HG02678 (cell line): ENCODE results near the gene VWA8.
"Not testable (repeated sequence)": the region's sequence is repeated elsewhere in the genome, so short reads cannot be mapped to it uniquely, and the experiment has no call there.

Experiments used
- ATAC-seq: cut with Tn5 transposase; IDR thresholded peaks from one replicate; pipeline ENCODE4 v1.9.1; 2021; ENCODE audit warnings: mild to moderate bottlenecking, moderate library complexity; ENCODE audit not compliant: unreplicated experiment

VWA8 gene

DNA sequence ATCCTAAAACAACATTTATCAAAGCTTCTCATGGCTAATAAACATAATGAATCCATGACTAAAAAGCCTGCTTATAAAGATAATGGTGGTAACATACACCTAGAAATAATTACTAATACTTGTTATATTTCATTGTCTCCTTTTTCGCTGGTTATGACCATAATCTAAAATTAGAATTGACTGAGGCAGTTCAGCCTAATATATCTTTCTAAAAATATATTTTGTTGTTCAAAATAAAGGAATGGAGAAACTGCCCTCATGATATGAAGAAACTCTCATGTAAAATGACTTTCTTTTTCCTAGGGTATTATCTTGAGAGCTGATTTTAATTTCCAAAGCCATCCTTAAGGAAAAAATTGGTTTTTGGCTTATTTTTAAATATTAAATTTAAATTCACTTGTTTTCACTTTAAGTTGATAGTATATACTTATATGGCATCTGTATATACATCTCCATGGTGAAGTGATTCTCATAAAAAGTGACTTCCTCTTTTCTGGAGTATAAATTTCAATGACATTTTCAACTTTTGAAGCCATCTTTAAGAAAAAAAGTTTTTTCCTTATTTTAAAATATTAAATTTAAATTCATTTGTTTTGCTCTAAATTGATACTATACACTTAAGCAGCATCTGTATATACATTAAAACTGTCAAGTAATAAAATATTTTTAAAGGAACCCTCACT, 204.6 kb downstream of the VWA8 start:
- ATAC-seq = no peak

DNA sequence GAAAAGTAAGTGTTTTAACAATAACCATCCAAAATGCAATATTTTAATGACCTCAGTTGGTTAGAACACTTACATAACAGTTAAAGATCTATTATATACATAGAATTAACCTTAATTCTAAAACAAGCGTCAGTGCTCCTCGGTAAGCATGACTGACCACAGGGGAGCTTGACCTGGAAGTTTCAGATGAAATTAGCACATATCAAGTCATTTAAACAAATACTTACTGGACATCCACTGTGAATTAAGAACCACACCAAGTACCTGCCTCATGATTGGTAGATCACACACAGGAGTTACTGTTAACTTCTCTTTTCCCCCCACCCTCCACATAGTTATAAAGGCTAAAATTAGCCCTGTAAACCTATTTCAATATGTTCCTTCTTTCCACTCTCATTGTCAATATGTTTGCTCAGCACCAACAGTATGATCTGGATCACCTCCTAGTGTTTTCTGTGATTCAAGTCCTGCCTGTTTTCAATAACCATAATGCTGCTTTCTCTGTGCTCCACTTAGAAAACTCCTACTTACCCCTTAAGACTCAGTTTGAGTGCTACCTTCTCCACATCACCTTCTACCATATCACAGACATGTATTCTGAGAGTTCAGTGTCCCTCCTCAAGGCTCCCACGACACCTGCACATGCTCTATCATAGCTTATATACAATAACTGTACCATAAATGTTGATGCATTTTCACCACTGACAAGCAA, 209.0 kb downstream of the VWA8 start:
- ATAC-seq = no peak

DNA sequence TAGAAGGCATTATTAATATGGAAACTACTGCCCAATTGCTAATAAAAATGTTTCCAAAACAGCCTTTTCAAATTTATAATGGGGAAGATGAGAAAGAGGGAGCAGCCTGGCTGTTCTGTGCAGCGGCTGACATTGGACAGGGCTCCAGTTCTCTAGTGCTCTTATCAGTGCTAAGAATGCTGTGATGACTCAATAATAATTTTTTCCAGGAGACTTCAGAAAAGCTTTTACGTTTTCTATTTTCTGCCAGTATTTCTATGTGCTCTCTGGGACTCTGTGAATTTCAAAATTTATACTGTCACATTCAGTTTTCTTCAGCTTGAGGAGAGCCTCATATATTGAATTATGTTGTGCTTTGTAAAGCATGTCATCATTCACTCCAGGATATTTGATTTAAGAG, 209.6 kb downstream of the VWA8 start:
- no peak for ATAC-seq

DNA sequence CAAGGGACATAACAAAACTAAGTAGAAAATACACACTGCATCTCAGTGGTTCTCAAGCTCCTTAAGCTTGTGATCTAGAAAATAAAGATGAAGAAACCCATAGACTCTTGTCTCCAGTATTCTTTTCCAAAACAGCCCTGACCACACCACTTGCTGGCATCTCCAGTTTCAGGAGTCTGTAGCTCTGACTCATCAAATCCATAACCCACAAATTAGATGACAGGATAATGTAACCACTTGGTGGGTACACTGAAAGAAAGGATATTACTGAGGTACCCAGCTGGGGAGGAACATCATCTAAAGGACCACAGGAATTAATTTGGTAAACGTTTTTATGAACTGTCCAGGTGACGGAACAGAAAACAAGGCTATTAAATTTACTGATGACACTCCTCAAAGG, 214.7 kb downstream of the VWA8 start:
- ATAC-seq = no peak

DNA sequence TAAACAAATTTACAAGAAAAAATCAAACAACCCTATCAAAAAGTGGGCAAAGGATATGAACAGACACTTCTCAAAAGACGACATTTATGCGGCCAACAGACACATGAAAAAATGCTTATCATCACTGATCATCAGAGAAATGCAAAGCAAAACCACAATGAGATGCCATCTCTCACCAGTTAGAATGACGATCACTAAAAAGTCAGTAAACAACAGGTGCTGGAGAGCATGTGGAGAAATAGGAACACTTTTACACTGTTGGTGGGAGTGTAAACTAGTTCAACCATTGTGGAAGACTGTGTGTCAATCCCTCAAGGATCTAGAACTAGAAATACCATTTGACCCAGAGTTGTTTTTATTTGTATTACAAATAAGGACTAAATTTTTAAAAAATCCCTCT, 215.4 kb downstream of the VWA8 start:
- not testable (repeated sequence) for ATAC-seq

DNA sequence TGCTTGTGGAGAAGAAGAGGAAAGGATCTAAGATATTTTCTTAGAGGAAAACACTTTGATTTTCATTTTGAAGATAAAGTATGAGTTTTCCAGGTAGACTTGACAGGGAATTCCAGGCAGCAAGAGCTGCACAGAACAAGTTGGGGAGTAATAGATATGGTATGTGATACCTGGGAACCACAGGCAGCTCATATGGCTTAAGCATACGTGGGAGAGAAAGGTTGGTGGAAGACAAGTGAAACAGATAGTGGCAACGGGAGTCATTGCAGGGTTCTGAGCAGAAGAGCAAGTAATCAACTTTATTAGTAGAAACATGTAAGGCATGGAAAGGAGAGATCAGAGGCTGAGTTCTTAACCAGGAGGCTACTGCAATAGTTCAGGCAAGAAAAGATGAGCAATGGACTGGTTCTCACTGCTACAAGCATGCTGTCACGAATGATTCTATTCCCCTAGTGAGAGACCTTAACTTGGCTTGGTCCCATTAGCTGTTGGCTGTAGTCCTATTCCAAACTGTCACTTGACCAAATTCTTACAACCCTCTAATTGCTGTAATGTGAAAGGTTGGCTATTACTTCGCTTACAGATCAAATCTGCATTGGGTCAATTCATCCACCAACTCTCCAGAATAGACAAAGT, 217.9 kb downstream of the VWA8 start:
- ATAC-seq = no peak

DNA sequence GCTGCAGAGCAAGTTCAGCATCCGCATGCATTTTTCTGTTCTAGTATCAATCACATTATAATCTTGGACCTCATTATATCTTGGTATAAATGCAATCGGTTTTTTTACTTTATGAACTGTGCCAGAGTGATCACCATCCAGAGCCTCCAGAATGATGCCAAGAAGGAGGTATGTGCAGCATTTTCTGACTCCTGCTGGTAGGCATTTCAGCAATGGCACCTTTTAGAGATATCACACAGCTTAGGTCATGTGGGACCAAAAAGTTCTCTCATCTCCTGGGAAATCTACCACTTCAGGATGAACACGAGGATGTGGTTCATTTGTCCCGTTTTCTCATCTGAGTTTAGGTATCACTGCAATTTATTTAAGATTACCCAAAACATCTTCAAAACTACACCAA, 220.4 kb downstream of the VWA8 start:
- ATAC-seq = no peak

DNA sequence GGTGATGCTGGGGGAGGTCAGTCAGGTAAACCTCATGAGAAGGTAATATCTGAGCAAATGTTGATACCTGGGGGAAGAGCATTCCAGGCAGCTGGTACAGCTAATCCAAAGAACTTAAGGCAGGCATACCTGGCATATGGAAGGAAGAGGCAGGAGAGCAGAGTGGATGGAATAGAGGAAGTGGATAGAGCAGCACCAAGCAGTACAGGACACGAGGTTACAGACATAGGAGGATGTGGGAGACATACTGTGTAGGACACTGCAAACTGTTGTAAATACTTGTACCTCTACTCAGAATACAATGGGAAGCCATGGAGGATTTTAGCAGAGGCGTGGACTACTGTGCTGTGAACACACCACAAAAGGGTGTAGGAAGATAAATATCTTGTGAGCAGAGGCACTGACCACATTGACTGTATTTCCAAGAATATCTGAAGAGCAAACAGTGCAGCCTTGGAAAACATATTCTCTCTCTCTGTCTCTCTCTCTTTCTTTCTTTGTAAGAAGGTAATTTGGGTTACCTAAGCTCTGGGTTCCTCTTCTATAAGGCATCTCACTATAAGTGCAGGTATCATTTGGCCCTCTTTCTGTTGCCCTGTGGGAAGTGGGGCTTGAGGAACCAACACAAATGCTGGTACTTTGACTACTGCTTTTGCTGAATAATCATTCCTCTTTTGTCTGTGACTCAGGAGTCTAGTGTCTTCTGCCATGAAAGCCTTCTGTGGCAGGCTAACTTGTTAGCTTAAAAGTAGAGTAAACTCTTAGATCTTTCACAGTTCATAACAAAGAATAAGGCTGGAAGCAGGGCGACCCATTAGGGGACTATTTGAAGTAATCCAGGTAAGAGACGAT, 238.0 kb downstream of the VWA8 start:
- ATAC-seq = no peak

DNA sequence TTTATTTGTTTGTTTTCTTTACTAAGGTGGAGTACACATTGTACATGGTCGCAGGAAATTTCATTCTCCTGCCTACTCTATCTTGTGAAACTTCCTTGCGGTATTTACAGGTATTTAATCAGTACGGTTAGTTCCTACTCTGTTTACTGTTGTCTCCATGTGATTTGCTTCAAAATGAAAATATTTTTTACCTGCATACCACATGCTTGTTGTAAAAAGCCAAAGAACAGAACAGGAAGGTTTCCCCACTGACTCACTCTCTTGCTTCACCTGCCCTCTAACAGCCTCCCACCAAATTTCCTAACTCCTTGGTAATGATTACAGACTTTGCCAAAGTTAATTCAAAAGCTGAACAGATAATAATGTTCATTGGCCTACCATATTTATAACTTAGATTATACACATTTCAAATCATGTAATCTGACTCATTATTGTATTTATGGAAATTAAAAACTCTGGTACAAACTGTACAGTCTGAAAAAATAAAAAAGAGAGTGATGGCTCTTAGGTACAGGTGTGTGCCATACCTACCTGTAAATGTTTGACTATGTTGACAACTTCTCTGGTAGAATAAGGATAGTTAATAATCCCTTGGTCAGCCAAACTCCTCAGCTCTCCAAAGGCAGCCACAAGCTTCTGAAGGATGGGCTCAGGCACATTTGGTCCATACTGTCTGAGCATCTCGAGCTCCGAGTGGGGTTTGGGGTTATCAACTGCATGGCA, 239.9 kb downstream of the VWA8 start:
- ATAC-seq = no peak

DNA sequence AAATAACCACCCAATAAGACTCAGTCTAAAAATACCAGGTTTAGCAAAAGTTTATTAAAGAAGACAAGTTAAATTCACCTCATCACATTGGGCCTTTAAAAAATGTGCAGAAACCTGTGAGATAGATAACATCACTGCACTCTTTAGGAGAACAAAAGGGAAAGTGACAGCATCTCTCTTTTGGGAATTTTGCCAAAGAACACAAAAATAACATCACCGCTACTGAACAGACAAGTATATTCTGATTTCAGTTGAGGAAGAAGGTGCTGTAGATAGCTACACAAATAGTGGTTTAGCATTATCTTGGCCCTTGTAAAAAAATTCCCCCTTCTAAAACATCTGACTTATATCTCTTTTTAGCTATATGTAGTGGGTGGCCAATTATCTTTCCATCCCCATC, 244.7 kb downstream of the VWA8 start:
- ATAC-seq = no peak

DNA sequence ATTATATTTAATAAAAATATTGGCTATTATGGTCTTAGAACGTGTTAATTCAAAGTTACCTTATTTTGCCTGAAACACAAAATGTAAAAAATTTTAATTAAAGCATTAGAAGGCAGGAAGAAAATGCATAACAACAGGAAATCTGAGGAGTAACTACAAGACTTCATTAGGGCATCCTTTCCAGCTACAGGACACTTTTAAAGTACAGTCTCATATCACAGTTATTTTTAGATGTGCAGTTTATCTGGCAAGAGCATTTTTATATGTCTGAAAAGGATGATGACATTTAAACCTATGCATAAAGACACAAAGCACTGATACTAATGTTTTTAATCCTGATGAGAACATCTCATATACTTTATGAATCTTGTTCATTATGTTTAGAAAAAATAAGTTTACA, 247.5 kb downstream of the VWA8 start:
- ATAC-seq = no peak

DNA sequence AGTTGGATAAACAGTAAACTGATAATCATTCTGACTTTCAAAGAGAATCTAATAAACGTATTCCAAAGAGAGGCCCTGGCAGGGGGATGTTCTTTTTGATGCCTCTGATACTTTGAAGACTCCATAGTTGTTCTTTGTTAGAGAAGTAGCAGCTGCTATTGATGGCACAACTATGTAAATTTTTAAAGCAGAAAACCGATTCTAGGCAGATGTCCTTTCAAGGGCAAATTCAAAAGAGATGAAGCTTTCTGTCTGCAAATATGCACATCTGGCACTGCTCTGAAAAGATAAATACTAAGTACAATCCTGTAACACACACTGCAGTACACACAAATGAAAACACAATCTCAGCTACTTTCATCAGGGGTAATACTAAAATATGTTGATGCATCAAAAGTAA, 250.1 kb downstream of the VWA8 start:
- no peak for ATAC-seq

DNA sequence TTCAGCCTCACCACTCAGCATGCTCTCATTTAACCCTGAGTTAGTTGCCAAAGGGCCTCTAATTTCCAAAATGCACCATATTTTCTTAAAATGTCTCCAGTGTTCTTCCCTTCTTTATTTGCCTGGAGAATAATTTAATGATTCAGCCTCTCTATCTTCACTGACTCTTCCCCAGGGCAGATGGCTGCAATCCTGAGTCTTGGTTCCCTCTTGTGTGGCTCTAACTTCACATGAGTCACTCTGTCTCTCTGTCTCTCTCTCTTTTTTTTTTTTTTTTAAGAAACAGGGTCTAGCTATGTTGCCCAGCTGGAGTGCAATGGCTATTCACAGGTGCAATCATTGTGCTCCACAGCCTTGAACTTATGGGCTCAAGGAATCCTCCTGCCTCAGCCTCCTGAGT, 251.4 kb downstream of the VWA8 start:
- no peak for ATAC-seq

DNA sequence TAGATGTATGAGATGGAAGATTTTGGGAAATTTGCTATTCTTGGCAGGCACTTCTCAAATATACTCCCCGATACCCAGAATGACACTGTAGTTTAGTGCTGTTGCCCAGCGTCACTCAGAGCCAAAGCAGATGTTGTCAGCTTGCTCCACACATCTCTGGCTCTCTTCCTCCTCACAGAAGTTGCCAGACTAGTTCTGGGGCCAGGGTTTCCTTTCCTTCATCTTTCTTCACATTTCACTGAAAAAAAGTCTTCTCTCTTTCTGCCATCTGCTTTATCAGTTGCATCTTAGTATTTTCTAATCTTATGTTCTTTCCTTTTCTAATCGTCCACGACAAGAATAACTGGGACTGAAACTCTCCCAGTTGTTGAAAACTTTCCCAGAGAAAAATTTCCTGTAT, 252.2 kb downstream of the VWA8 start:
- no peak for ATAC-seq

DNA sequence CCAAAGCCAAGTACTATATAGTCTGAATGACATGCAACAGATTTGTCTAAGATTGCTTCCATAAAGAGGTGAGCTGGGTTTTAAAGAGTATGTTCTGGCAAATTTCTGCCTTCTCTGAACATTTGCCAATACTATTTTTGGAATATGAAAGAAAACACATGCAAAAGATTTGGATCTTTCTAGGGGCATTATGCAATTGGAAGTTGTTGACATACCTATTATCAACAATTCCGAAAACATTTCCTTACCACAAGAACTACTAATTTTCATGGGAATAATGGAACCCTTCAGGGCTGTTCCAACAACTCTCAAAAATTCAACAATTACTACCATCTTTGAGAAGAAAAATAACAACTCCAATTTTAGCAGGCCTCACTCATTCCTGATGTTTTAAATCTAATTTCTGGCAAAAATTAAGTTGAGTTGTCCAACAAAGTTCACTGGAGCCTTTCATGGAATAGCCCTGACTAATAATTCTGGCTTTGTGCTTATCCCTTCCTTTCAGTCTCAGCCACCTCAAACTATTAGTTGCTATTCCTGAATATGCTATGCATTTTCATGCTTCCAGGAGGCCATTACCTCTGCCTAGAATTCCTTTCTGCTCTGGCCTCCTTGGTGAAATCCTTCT, 253.6 kb downstream of the VWA8 start:
- ATAC-seq = no peak

DNA sequence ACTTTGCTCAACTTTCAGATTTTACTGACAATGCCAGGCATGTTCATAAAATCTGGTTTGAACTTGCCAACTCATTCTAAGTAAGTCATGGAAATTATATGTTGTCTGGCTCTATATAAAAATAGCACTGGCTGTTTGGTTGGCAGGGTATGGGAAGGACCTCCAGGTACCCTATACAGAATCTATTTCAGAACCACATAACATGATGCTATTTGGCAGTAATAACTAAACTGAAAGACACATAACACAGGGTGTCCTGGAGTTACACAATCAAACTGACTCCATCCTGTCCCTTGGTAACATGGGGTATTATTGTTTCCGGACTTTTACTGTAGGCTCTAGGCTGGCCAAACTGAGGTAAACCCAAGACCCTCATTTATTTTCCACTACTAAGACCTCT, 254.8 kb downstream of the VWA8 start:
- no peak for ATAC-seq

DNA sequence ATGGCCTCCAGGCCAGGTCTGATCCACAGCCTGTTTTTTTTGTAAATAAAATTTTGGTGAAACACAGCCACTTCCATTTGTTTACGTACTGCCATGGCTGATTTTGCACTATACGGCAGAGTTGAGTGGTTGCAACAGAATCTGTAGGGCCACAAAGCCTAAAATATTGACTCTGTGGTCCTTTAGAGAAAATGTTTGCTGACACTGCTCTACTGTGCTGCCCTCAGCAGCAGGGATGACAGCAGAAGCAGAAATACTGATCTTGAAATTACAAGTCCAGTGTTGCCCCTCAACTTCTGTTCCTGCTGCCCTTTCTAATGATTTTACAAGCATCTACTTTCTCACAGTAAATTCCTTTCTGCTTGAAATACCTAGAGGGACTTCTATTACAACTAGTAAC, 258.4 kb downstream of the VWA8 start:
- ATAC-seq = no peak

DNA sequence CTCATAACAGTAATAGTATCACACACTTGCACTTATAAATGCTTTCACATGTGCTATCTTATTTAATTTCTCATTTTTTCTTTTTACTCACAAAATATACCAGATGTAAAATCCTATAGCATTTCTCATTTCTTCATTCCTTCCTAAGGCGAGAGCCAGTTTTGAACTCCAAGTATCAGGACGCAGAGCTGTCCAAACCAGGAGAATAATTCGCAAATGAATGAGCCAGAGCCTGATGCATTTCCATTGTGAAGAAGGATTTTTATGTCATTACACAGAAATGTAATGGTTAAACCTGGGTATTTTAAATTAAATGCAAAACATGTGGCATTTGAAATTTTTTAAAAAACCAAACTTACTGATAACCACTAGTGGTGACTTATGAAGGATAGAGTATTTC, 259.2 kb downstream of the VWA8 start:
- no peak for ATAC-seq

DNA sequence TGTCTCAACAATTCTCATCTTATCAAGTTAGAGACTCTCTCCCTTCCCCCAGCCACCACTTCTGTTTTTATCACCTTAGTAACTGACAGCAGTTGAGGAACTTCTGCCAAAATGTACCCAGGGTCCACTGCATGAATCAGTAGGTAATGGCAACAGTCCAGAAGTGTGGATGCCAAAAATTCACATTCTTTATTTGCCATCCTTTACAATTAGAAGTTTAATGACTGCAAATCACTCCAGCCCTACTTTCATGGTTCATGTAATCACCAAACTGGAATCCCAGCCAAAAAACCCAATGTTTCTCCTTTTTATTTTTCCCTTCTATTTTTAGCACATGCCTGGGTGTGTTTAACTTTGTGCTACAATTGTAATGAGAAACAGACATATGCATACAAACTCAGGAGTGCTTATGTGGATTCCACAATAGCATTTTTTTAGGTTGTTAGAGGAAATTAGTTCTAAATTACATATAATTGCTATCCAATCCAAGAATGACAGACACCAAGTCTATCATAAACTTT, 260.1 kb downstream of the VWA8 start:
- no peak for ATAC-seq

DNA sequence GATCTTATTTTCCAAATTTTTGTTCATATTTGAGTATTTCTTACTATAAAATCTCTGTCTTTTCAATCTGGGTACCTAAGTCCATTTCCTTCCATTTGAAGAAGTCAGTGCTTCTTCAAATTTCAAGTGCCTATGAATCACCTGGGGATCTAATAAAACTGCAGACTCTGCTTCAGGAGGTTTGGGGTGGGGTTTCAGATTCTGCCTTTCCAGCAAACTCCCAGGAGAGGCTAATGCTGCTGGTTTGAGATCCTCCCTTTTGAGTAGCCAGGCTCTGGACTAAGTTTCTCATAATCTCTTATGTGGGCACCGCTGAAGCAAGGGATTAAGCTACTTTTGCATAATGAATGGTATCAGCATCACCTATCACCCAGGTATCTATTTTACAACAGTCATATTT, 261.1 kb downstream of the VWA8 start:
- ATAC-seq = no peak
